HG02798 (cell line): ENCODE measurements around the gene DNM1.
"Not testable (repeated sequence)": the region's sequence is repeated elsewhere in the genome, so short reads cannot be mapped to it uniquely, and the experiment has no call there.

Experiments used
- ATAC-seq: cut with Tn5 transposase; IDR thresholded peaks from one replicate; pipeline ENCODE4 v1.9.1; 2021; ENCODE audit warnings: mild to moderate bottlenecking; ENCODE audit not compliant: unreplicated experiment, poor library complexity

DNM1 gene

GRCh38 chr9:128175102-128175563, 28.0 kb upstream of the DNM1 start:
- ATAC-seq, result no peak

- no peak for ATAC-seq
Measured at GRCh38 chr9:128175726-128176125, 27.5 kb upstream of the DNM1 start.

- no peak for ATAC-seq
Measured at GRCh38 chr9:128178806-128179431, 24.3 kb upstream of the DNM1 start.

GRCh38 chr9:128180001-128180400, 23.2 kb upstream of the DNM1 start:
- no peak for ATAC-seq

GRCh38 chr9:128180447-128180846, 22.7 kb upstream of the DNM1 start:
- ATAC-seq, result no peak

DNA sequence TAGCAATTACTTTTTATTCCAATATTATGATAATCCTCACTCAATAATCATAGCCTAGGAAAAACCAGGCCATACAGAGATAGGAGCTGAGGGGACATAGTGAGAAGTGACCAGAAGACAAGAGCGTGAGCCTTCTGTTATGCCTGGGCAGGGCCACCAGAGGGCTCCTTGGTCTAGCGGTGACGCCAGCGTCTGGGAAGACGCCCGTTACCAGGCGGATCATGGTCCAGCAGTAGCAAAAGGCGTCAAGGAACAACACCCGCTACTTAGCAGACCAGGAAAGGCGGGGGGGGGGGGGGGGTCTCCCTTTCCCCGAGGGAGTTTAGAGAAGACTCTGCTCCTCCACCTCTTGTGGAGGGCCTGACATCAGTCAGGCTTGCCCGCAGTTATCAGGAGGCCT, 21.7 kb upstream of the DNM1 start:
- not testable (repeated sequence) for ATAC-seq

GRCh38 chr9:128182893-128183588, 20.1 kb upstream of the DNM1 start:
- ATAC-seq, result no peak

- no peak for ATAC-seq
Measured at GRCh38 chr9:128185979-128186965, 16.9 kb upstream of the DNM1 start.

DNA sequence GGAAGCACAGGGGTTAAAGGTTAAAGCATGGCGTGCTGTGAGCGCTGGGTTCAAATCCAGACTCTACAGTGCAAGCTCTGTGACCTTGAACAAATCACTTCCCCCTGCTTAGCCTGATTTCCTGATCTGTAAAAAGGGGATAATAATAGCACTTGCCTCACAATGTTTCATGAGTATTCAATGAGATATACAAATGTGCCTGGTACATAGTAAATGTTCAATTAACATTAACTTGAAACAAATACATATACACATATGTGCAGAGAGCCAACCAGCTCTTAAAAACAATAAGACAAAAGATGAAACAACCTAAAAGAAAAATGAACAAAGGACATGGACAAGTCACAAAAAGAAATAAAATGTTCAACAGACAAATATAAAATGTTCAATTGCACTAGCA, 15.8 kb upstream of the DNM1 start:
- ATAC-seq, result no peak

DNA sequence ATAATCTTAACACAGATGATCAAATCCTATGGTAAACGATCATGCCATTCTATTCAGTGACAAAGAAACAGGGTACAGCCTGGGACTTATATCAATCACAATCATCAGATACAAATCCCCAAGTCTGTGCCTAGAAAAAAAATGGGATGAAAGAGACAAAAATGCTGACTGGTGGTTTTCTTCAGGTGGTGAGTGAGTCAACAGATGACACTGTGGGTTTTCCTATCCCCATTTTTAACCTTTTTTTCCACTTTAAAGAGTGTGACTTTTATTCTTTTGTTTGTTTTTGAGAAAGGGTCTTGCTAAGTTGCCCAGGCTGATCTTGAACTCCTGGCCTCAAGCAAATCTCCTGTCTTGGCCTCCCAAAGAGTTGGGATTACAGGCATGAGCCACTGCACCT, 15.0 kb upstream of the DNM1 start:
- no peak for ATAC-seq

- ATAC-seq, result no peak
Measured at GRCh38 chr9:128190013-128190412, 13.2 kb upstream of the DNM1 start.

GRCh38 chr9:128190516-128191405, 12.4 kb upstream of the DNM1 start:
- no peak for ATAC-seq

DNA sequence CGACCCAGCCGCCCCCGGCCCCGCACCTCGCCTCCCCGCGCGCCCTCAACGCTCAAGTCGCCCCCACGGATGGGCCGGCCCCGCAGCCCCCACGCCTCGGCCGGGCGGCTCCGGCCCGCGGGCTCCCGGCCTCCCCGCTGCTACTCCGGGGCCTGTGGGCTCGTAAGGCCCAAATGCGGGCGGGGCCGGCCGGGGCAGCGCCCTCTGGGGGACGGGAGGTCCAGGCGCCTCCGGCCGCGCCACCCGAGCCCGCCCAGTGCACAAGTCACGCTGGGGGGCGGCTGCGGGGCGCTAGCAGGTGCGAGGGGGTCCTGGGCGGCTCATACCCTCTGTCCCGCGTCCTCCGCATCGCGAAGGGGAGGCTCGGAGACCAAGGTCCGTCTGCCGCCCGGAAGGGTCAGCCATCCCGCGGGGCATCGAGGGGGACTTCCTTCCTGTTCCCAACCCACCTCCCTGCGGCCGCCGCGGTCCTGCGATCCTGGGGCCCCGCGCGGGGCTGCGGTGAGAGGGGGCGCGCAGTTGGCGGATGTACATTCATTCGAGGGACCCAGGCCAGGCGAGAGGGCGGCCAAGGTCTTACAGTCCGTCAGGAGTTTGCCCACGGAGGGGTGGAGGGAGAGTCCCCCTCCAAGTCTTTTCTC, 11.7 kb upstream of the DNM1 start, which contains the start of gene CIZ1:
Gene CIZ1 (minus strand): TSS at position 167 of the 641 bp plus-strand sequence. CDS start 715 bp downstream, outside the sequence.
- peak; percentile 87 for ATAC-seq

DNA sequence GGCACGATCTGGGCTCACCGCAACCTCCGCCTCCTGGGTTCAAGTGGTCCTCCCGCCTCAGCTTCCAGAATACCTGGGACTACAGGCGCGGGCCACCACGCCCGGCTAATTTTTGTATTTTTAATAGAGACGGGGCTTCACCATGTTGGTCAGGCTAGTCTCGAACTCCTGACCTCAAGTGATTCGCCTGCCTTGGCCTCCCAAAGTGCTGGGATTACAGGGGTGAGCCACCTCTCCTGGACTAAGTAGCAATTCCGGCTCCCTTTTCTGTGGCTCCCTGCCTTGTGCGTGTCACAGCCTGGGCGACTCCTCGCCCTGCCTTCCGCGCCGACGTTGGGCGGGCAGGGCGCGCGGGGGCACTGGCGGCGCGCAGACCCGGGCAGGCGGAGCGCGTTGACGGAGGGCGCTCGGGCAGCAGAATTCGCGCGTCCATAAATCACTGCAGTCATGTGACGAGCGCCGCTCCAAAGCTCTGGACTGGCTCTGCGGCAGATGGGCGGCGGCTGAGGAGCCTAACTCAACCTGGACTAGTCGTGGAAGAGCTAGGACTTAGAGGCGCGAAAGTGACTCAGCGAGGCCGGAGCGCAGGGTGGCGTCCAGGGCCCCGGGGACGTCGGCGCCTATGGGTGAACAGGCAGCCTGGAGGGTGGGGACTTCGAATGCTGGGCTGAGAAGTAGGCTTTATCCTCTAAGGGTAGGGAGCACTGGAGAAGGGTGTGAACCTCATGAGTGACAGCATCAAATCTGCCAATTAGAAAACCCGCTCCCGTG, 10.4 kb upstream of the DNM1 start:
- ATAC-seq, result peak; percentile 42

DNA sequence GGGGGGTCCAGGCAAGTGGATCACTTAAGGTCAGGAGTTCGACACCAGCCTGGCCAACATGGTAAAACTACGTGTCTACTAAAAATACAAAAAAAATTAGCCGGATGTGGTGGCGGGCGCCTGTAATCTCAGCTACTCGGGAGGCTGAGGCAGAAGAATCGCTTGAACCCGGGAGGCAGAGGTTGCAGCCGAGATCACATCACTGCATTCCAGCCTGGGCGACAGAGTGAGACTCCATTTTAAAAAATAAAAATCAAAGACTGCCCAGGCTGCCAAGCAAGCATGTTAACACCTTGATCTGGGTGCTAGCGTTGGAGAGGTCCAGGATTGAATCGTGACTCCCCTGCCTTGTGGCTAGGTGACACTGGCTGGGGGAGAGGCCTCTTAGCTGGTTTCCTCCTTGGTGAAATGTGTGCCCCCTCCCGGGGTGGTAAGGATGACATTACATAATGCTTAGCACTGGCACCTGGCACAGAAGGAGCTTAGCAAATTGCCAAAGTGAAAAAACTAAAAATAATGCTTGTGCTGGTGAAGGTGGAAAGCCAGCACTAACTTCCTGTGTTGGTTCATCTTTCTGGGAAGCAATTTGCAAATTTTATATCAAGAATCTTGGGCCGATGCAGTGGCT, 9.6 kb upstream of the DNM1 start:
- no peak for ATAC-seq

DNA sequence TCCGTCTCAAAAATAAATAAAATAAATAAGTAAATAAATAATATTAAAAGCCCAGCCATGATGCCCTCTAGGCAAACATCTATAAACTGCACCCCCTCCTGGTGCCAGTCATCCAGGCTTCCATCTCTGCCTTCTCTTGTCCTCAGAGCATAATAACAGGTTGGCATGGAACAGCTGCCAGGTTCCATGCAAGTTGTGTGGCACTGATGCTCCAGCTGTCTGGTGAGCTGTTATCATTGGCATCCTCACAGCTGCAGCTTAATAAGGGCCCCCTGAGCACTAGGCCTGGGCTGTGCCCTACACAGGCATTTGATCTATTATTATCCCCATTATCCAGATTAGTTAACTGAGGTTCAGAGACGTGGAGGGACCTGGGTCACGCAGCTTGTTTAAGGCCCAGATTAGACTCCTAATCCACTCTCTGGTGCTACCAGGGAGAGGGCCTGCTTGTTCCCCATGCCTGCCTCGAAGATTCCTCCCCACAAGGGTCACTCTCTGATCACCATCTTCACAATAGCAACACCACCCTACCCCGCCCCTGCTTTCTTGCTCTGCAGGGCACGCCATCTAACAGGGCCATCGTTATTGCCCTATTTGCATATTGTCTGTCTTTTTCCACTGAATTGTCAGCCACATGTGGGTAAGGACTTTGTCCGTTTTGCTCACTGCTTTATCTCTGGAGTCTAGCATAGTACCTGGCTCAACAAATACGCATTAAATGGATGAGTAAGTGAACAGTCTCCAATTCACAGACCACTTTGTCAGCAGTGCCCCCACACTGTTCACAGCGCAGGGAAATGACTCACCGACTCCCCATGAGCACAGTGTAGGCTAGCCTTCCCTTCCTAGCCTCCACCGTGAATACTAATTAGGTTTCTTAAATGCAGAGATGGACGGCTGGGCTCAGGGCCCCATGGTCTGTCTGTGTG, 1.5 kb upstream of the DNM1 start:
- no peak for ATAC-seq

GRCh38 chr9:128202648-128203023, 543 bp upstream of the DNM1 start:
- ATAC-seq, result no peak
